Measurements from ENCODE around the gene RIPK4.

RIPK4 gene

GRCh38 chr21:41766883-41767605, at the start of gene RIPK4:
Gene RIPK4, minus strand, starts transcription at chr21:41767052. Its CDS starts 11 bp downstream, at chr21:41767041.
- peak; percentile 30 for DNase-seq (ENCODE audit: low read depth)

GRCh38 chr21:41815652-41816582, 49.1 kb upstream of the RIPK4 start:
- DNase-seq (ENCODE audit: low read depth) = no peak

DNA sequence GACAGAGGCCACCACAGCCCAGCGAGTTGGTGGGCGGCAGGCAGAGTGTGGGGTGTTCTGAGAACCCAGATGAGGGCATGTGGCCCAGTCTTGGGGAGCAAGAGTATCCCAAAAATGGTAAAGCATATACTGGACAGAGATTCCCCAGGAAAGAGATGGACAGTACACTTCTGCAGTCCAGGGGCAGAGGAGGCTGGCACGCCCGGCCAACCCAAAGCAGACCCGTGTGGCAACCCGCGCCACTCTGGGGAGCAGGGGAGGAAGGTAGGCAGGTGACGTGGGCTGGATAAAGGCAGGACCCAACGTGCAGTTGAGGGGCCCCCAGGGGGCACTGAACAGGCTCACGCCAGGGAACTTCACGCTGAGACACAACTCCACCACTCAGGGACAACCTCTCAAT, 46.4 kb upstream of the RIPK4 start:
- no peak for DNase-seq (ENCODE audit: low read depth)

DNA sequence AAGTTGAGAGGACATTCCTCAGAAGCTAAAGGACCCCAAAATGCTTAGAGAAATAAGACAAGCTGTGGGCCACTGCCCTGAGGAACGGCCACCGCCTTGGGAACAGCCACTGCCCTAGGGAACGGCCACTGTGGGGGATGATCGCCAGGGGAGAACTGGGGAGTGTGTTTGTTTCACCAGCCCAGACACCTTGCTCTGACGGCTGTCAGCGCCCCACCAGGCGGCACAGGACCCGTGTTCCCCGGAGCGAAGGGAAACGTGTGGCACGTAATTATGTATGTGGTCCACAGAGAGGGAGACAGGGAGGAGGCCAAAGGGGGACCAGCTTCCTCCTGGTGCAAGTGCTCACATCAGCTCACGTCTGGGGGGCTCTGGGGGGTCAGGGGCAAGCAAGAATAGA, 45.8 kb upstream of the RIPK4 start:
- DNase-seq (ENCODE audit: low read depth) = no peak

DNA sequence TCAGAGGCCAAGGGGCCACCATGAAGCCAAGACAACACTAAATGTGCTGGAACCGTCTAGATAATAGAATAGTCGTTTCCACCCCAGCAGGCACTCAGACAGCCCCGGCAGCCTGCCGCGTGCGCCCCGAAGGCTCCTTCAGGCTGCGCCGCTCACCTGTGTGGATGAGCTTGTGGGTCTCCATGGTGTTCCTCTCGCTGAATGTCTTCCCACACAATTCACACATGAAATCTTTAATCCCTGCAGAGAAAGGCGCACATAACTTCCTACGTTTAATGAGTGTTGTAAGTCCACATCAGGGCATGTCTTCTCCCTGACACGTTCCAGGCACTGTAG, 43.7 kb upstream of the RIPK4 start:
- DNase-seq (ENCODE audit: low read depth) = no peak

- no peak for DNase-seq (ENCODE audit: low read depth)
Observed at GRCh38 chr21:41809891-41810596, 43.2 kb upstream of the RIPK4 start.

GRCh38 chr21:41808846-41809245, 42.0 kb upstream of the RIPK4 start:
- no peak for DNase-seq (ENCODE audit: low read depth)

DNA sequence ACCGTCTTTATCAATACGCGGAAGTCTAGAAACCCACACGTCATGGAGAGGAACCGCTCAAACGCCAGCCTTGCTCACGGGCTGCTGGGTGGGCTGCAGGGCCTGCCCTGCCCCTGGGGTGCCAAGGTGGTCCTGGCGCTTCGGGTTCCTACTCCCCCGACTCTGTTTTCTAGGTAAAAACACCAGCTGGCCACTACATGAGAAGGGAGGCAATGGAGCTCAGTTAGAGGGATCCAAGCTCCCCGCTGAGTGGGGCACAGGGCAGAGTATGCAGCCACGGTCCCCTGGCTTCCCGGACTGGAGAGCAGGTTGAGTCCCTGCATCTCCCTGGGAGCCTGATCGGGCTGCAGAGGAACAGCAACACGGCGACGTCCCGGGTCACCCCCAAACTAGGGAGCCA, 41.2 kb upstream of the RIPK4 start:
- DNase-seq (ENCODE audit: low read depth) = no peak

DNA sequence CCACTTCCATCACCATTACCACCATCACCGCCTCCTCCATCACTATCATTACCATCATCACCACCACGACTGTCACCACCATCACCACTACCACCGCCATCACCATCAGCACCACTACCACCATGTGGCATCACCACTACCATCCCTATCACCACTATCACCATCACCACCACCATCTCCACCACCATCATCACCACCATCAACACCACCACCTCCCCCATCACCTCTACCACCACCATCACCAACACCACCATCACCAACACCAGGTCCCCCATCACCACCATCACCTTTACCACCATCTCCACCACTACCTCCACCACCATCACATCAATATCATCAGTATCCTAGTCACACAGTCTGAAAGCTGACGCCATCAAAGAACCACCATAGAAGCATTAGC, 39.9 kb upstream of the RIPK4 start:
- no peak for DNase-seq (ENCODE audit: low read depth)

- no peak for DNase-seq (ENCODE audit: low read depth)
Observed at GRCh38 chr21:41805643-41806042, 38.8 kb upstream of the RIPK4 start.

DNA sequence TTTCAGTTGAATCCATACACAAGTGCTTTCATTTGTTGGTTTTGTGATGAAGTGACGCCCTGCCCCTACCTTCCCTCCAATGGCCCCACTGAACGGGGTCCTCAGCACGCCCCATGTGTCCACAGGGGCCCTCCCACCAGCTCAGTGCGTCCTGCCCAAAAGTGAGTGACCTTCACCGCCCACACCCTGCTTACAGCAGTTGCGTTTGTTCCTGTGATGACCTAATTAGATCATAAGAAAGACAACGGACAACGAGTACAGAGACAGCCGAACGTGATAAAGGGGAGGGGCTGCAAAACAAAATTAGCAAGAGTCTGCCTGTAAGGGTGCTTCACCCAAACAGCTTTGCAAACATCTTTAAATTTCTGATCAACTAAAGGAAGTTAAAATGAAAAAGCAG, 38.2 kb upstream of the RIPK4 start:
- no peak for DNase-seq (ENCODE audit: low read depth)

- DNase-seq (ENCODE audit: low read depth) = no peak
Observed at GRCh38 chr21:41804381-41804780, 37.5 kb upstream of the RIPK4 start.

DNA sequence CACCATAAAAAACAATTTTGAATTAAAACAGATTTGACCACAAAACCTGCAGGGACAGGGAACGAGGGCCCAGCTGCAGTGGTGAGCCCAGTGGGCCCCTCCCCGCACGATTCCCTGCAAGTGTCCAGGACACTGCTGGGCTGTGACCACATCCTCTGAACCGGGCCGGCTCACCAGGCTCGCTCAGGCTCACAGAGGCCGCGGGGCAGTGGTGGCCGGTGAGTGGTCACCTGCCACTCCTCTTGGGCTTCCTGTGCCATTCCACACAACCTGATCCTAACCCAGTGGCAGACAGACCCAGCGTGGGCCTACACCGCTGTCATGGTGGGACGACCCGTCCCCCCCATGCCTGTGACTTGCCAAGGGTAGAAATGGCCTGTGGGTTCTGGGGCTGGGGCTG, 36.5 kb upstream of the RIPK4 start:
- DNase-seq (ENCODE audit: low read depth) = no peak

DNA sequence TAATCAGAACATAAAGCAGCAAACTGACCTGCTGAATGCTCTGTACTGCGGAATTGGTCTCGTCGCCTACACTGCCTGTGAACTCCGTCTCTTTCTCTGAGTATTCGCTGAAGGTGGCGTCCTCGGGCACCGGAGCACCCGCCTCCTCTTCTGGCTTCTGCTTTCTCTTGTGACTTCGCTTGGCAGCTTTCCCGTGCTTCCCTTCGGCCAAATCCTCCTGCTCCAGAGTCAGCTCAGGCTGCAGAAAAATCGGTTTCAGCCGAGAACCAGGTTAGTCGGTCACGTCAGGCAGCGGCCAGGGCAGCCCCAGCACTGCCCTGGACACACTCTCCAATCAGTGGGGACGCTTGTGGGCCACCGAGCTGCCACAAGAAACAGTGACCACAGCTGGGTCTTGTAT, 35.8 kb upstream of the RIPK4 start:
- DNase-seq (ENCODE audit: low read depth) = no peak

- DNase-seq (ENCODE audit: low read depth) = no peak
Observed at GRCh38 chr21:41802198-41802584, 35.3 kb upstream of the RIPK4 start.

DNA sequence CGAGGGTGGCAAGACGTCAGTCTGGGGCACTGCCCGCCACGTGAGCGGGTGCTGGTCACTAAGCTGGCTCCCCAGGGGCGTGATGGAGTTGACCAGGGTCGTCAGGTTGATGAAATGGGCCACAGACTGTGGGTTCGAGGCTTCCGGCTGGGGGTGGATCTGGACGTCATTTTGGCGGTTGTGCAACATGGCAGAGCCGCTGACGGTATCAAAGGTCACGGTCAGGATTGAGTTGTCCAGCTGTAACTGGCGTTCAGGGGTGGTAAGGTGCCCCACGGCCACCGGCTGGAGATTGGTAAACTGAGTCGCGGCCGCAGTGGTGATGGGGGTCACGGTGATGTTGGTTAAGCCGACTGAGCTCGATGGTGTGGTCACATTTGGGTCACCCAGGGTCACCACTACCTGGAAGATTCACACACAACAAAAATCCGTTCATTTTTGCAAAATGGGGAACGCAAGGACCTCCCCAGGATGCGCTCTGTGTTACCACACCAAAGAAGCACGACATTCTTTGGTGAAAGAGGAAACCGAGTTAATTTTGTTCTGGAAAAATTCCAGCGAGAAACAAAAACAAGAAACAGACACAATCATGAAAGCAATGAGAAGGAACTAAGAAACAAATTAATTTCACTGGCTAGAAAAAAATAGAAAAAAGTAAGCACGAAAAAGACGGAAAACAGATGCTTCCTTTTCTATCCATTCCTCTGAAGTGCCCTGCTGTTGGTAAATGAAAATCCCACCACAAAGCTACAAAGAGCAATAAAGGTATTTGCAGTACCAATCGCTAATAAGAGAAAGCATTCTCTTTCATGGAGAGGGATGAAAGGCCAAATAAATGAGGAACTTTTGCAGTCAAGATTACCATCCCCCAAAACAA, 34.7 kb upstream of the RIPK4 start:
- DNase-seq (ENCODE audit: low read depth) = no peak

DNA sequence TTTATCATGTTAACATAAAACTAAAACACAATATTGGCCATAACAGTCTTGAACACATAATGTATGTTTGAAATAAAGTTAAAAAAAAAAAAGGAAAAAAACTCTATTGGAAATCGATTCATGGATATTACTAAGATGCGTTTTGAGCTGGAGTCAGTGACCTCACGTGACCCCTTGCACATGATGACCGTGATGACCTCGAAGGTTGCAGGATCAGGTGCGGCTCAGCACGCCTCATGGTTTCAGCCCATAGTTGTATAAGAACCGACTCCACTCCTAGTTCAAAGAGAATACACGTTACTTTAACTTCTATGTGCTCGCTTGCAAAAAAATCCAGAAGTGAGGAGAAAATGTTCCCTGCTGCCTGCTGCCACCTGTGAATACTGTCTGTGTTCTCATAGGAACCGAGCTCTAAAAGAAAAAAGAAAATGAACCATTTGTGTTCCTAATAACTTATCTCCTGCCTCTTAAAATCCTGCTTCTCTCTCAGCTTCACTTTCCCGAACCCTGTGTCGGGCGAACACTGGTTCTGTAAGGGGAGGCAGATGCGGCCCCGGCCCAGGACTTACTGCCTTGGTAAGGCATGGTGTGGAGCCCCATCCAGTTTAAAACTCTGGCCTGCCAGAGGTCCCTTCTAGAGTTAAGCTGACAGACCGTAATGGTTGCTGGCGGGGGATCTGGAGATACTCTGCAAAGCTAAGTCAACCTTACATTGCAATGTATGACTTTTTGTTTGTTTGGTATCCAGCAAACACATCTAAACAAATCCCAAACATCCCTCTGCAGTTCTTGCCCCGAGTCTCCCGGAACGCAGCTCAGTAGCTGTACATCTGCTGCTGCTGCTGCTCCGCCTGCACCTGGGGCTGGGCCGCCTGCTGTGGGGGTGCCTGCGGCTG, 33.8 kb upstream of the RIPK4 start:
- DNase-seq (ENCODE audit: low read depth) = no peak

DNA sequence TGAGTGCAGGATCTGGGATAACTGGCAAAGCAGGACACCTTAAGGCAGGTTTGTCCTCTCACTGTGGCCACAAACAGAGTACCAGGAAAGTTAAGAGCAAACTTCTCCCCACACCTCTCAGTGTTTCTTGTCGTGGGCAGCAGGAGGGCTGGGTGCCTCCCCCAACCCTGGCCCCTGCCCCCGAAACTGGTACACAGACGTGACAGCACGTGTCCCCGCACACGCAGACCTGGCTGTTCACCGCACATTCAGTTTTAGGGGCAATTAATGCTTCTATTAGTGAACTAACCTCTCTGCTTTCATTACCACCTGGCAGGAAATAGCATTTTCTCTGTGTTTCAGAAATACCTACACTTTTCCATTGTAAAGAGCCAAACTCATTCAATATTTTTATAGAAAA, 32.9 kb upstream of the RIPK4 start:
- no peak for DNase-seq (ENCODE audit: low read depth)

GRCh38 chr21:41798326-41798725, 31.5 kb upstream of the RIPK4 start:
- no peak for DNase-seq (ENCODE audit: low read depth)

DNA sequence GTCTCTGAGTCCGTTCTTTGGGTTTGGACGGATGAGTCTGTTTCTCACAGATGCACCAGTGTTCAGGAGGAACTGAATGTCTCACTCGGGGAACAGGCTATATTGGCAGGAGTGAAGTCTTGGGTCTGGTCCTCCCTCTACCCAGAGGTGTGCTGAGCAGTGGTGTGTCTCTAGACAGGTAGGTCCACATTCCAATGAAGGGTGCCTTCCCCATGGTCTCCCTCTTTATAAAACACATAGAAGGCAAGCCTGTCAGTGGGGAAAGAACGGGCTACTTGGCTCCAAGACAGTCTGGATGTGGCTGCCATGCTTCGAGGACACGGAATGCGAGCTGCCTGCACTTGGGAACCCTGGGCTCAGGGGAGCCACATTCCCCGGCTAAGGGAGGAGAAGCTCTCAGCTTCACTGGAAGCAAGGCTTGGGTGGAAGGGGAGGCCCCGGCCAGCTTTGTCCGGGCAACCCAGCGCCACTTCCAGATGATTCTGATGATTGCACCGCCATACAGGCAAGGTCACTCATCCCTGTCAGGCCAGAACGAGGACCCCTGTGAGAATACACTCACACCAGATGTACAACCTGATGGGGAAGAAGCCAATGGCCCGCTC, 29.7 kb upstream of the RIPK4 start:
- no peak for DNase-seq (ENCODE audit: low read depth)

Data from activated T-helper 1 cell treated with Interleukin-2 at 50 U/mL for 16 hours (primary cell).